Neuronal stem cell (in vitro differentiated cells): ENCODE data around the gene CXorf58.

Experiments used
- DNase-seq: peaks from one replicate; pipeline ENCODE4 v3.0.0-alpha.2; 2013; ENCODE audit warnings: low spot score
- H2AFZ ChIP-seq: one replicate; pipeline ENCODE4 v1.6.1; 2013; ENCODE audit warnings: mild to moderate bottlenecking, low read length, inconsistent platforms
- H2AK5ac ChIP-seq: 2 replicates; pipeline ENCODE4 v1.6.1; 2013; ENCODE audit warnings: low read depth, mild to moderate bottlenecking, inconsistent platforms, low read length, moderate library complexity, mixed read lengths
- H2BK120ac ChIP-seq: 2 replicates; pipeline ENCODE4 v1.6.1; 2013; ENCODE audit warnings: low read depth, mild to moderate bottlenecking, inconsistent platforms, low read length, moderate library complexity, mixed read lengths
- H2BK12ac ChIP-seq: one replicate; pipeline ENCODE4 v1.6.1; 2013; ENCODE audit warnings: low read length, inconsistent platforms
- H2BK15ac ChIP-seq: 2 replicates; pipeline ENCODE4 v1.6.1; 2013; ENCODE audit warnings: mild to moderate bottlenecking, low read length, inconsistent platforms, mixed read lengths
- H2BK5ac ChIP-seq: one replicate; pipeline ENCODE4 v1.6.1; 2013; ENCODE audit warnings: inconsistent platforms, mild to moderate bottlenecking, low read length, moderate library complexity
- H3K14ac ChIP-seq: one replicate; pipeline ENCODE4 v1.6.1; 2013; ENCODE audit warnings: low read length, inconsistent platforms
- H3K18ac ChIP-seq: 2 replicates; pipeline ENCODE4 v1.6.1; 2013; ENCODE audit warnings: low read length, inconsistent platforms
- H3K23ac ChIP-seq: 2 replicates; pipeline ENCODE4 v1.6.1; 2013; ENCODE audit warnings: low read depth, mild to moderate bottlenecking, mixed read lengths, low read length, inconsistent platforms; ENCODE audit not compliant: poor library complexity
- H3K27ac ChIP-seq: replicated peaks from 3 replicates; pipeline ENCODE4 v1.5.1; 2013; ENCODE audit warnings: low read length, inconsistent platforms
- H3K27me3 ChIP-seq, 3 experiments: 2 replicates each; pipeline ENCODE4 v1.6.1; 2013; ENCODE audit warnings: low read length in 3 of 3, mild to moderate bottlenecking in 2 of 3, inconsistent platforms in 1 of 3, low read depth in 1 of 3, mixed read lengths in 1 of 3, moderate library complexity in 1 of 3; ENCODE audit not compliant: control insufficient read depth in 3 of 3, insufficient read depth in 3 of 3
- H3K36me3 ChIP-seq, 2 donors: replicated peaks in 1 of 2; 2 replicates each; pipeline ENCODE4 v1.6.1; 2013; ENCODE audit warnings: low read length in 2 of 2; ENCODE audit not compliant: control insufficient read depth in 2 of 2, insufficient read depth in 2 of 2
- H3K4ac ChIP-seq: 2 replicates; pipeline ENCODE4 v1.6.1; 2013; ENCODE audit warnings: inconsistent platforms, mild to moderate bottlenecking, low read length, moderate library complexity
- H3K4me1 ChIP-seq, 2 donors: 1 replicate in 1 of 2; 2 replicates in 1 of 2; pipeline ENCODE4 v1.6.1; 2013; ENCODE audit warnings: low read length in 2 of 2, low read depth in 1 of 2; ENCODE audit not compliant: control insufficient read depth in 2 of 2, insufficient read depth in 1 of 2
- H3K4me2 ChIP-seq: one replicate; pipeline ENCODE4 v1.6.1; 2013; ENCODE audit warnings: mild to moderate bottlenecking, low read length, inconsistent platforms; ENCODE audit not compliant: insufficient read depth, poor library complexity, severe bottlenecking
- H3K4me3 ChIP-seq, 2 donors: 2 replicates each; pipeline ENCODE4 v1.5.1; 2013; ENCODE audit warnings: low read length in 2 of 2, mild to moderate bottlenecking in 2 of 2, inconsistent platforms in 1 of 2, moderate library complexity in 1 of 2
- H3K79me1 ChIP-seq: one replicate; pipeline ENCODE4 v1.6.1; 2013; ENCODE audit warnings: low read depth, mild to moderate bottlenecking, inconsistent platforms, low read length, moderate library complexity
- H3K9ac ChIP-seq: one replicate; pipeline ENCODE4 v1.6.1; 2013; ENCODE audit warnings: mild to moderate bottlenecking, low read depth, low read length, inconsistent platforms; ENCODE audit not compliant: poor library complexity
- H3K9me3 ChIP-seq, 2 donors: replicated peaks in 1 of 2; 2 replicates each; pipeline versions ENCODE3 to v1.6.1; 2013; ENCODE audit warnings: low read length in 2 of 2, mild to moderate bottlenecking in 2 of 2, inconsistent platforms in 1 of 2, low read depth in 1 of 2, mixed read lengths in 1 of 2, moderate library complexity in 1 of 2; ENCODE audit not compliant: control insufficient read depth in 2 of 2, insufficient read depth in 1 of 2
- H4K8ac ChIP-seq: one replicate; pipeline ENCODE4 v1.6.1; 2013; ENCODE audit warnings: low read depth, mild to moderate bottlenecking, inconsistent platforms, low read length, moderate library complexity
- H4K91ac ChIP-seq: one replicate; pipeline ENCODE4 v1.6.1; 2013; ENCODE audit warnings: low read length, low read depth, mild to moderate bottlenecking, inconsistent platforms; ENCODE audit not compliant: poor library complexity
- WGBS, 2 donors: extraction: QIAGEN DNeasy Blood & Tissue Kit; methylation state at CpG; one replicate each; pipeline ENCODE4 v1.1.7; 2013; ENCODE audit warnings: missing lambda C conversion rate in 2 of 2, mixed read lengths in 1 of 2; ENCODE audit not compliant: insufficient read length in 2 of 2, insufficient replicate concordance in 1 of 2; ENCODE audit errors: extremely low coverage in 2 of 2; 5-methylcytosine and 5-hydroxymethylcytosine counted together

CXorf58 gene

DNA sequence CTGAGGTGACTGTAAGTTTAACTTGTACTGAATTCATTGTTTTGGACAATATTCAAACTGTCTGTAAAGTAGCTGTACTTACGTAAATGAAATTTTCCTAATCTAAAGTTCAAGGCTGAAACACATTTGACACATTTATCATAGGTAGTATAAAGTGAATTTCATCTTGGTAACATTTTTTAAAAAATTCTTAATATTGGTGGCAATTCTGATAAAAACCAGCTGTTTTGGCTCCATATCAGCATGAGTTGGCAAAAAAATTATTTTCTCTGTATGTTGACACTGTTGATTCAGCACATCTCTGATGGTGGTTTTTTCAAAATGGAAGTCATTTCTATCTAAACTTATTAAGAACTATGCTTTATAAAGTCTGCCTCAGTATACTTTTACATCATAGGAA lies 30.9 kb downstream of the CXorf58 start:
- no CpG with 5 or more reads among the region's 1 CpG for WGBS, 2 donors
- Histone ChIP-seq H3K9me3 (no peaks in the 10 kb centered on the region), H2BK5ac (no peak overlapping the region), H4K91ac (no peak overlapping the region), H3K27ac (no peak overlapping the region), H2AFZ (no peak overlapping the region), H3K4me3 (no peak overlapping the region), H4K8ac (no peak overlapping the region), H3K4ac (no peak overlapping the region), H3K4me2 (no peak overlapping the region), H3K4me1 (no peaks in the 10 kb centered on the region), H3K23ac (no peak overlapping the region), H2AK5ac (no peak overlapping the region), H3K79me1 (no peaks in the 10 kb centered on the region), H3K14ac (no peak overlapping the region), H3K36me3 (no peaks in the 10 kb centered on the region), H2BK15ac (no peak overlapping the region), H3K18ac (no peak overlapping the region), H3K27me3 (no peaks in the 10 kb centered on the region), H3K9ac (no peak overlapping the region), H2BK120ac (no peak overlapping the region), H2BK12ac (no peak overlapping the region)
- no peak for DNase-seq

DNA sequence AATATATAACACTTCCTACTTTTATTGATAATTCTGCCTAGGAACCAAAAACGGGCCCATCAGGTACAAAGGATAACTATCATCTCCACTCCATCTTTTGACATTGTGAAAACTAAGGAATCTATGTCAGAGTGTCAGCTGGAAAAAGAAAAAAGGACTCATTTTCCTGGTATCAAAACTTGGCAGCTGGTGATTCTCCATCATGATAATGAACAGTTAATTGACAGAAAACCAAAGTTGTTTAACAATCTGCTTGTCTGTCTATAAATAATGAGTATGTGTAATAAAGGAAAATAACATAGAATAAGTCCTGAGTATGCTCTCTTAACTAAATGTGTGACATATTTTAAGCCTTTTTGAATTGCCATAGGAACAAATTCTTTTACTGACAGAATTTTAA lies 31.4 kb downstream of the CXorf58 start:
- H2BK15ac ChIP-seq, result no peak overlapping the region
- no CpG with 5 or more reads among the region's 1 CpG for WGBS, 2 donors

DNA sequence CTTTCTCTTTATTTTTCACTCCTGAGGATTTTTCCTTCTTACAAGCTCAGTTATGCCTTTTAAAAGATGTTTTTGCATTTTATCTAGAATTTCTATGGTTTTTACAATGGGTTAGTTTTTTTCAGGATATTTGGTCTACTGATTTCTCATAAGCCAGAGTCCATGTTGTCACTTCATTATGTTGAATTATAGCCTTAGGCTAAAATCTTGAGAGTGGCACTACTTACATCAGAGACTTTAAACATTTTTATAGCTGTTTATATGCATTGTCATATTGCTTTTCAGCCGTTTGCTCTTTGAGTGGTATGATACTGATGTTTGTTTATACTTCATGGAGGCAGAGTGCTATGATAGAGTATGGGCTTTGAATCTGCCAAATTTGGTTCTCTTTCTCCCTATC lies 36.4 kb downstream of the CXorf58 start:
- no peak for DNase-seq
- Histone ChIP-seq H2BK120ac (no peak overlapping the region), H3K4me1 (no peaks in the 10 kb centered on the region), H3K18ac (no peak overlapping the region), H3K79me1 (no peaks in the 10 kb centered on the region), H2BK12ac (no peak overlapping the region), H2AK5ac (no peak overlapping the region), H3K14ac (no peak overlapping the region), H3K36me3 (no peaks in the 10 kb centered on the region), H2BK5ac (no peak overlapping the region), H3K27ac (no peak overlapping the region), H3K9me3 (no peaks in the 10 kb centered on the region), H2BK15ac (no peak overlapping the region), H3K9ac (no peak overlapping the region), H2AFZ (no peak overlapping the region), H3K23ac (no peak overlapping the region), H3K4ac (no peak overlapping the region), H4K8ac (no peak overlapping the region), H4K91ac (no peak overlapping the region), H3K4me2 (no peak overlapping the region), H3K4me3 (no peak overlapping the region), H3K27me3 (no peaks in the 10 kb centered on the region)
- no CpG with 5 or more reads among the region's 1 CpG for WGBS, 2 donors

More for the DNA sequence above, 31.4 kb downstream of the CXorf58 start:
- no peak overlapping the region for H3K9ac ChIP-seq
- H3K4me3 ChIP-seq, result no peak overlapping the region
- H4K91ac ChIP-seq, result no peak overlapping the region
- H2BK5ac ChIP-seq, result no peak overlapping the region
- no peak for DNase-seq
- no peak overlapping the region for H2BK120ac ChIP-seq
- H3K4me2 ChIP-seq, result no peak overlapping the region
- H4K8ac ChIP-seq, result no peak overlapping the region
- H2BK12ac ChIP-seq, result no peak overlapping the region
- H3K9me3 ChIP-seq, result no peaks in the 10 kb centered on the region
- H2AK5ac ChIP-seq, result no peak overlapping the region
- H2AFZ ChIP-seq, result no peak overlapping the region
- no peaks in the 10 kb centered on the region for H3K79me1 ChIP-seq
- no peak overlapping the region for H3K23ac ChIP-seq
- no peak overlapping the region for H3K18ac ChIP-seq
- no peaks in the 10 kb centered on the region for H3K4me1 ChIP-seq
- no peaks in the 10 kb centered on the region for H3K36me3 ChIP-seq
- no peaks in the 10 kb centered on the region for H3K27me3 ChIP-seq
- no peak overlapping the region for H3K27ac ChIP-seq
- no peak overlapping the region for H3K14ac ChIP-seq
- H3K4ac ChIP-seq, result no peak overlapping the region

DNA sequence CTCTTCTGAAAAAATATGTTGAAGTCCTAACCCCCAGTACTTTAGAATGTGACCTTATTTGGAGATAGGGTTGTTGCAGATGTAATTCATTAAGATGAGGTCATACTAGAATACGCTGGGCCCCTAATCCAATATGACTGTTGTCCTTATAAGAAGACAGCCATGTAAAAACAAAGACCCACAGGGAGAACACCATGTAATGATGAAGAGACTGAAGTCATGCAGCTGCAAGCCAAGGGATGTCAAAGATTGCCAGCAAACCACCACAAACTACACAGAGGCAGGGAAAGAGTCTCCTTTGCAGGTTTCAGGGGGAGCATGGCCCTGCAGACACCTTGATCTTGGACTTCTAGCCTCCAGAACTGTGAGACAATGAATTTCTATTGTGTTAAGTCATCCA lies 37.4 kb downstream of the CXorf58 start:
- WGBS, 2 donors, result no CpG with 5 or more reads among the region's 1 CpG

More for the DNA sequence above, 37.4 kb downstream of the CXorf58 start:
- H3K4me1 ChIP-seq, result no peaks in the 10 kb centered on the region
- H3K4ac ChIP-seq, result no peak overlapping the region
- no peak overlapping the region for H3K4me3 ChIP-seq
- H2BK15ac ChIP-seq, result no peak overlapping the region
- H3K9ac ChIP-seq, result no peak overlapping the region
- no peak overlapping the region for H4K8ac ChIP-seq
- no peak overlapping the region for H4K91ac ChIP-seq
- no peak overlapping the region for H2BK12ac ChIP-seq
- H2BK5ac ChIP-seq, result no peak overlapping the region
- no peaks in the 10 kb centered on the region for H3K36me3 ChIP-seq
- no peak overlapping the region for H3K14ac ChIP-seq
- no peak overlapping the region for H3K27ac ChIP-seq
- H3K4me2 ChIP-seq, result no peak overlapping the region
- H3K27me3 ChIP-seq, result no peaks in the 10 kb centered on the region
- H3K18ac ChIP-seq, result no peak overlapping the region
- H3K23ac ChIP-seq, result no peak overlapping the region
- H3K79me1 ChIP-seq, result no peaks in the 10 kb centered on the region
- no peak for DNase-seq
- H3K9me3 ChIP-seq, result no peaks in the 10 kb centered on the region
- no peak overlapping the region for H2BK120ac ChIP-seq
- no peak overlapping the region for H2AK5ac ChIP-seq
- no peak overlapping the region for H2AFZ ChIP-seq
